Measurements from ENCODE around the gene NUDT22.

- no peak for TF ChIP-seq CTCF (IDR thresholded peaks at IDR 0.05)
- TF ChIP-seq POLR2A (IDR thresholded peaks at IDR 0.05): no peak
- no peak for TF ChIP-seq POLR2AphosphoS5 (IDR thresholded peaks at IDR 0.05)
Observed at GRCh38 chr11:64232967-64233315, 6.9 kb downstream of the NUDT22 start.

Measured in gastroesophageal sphincter (tissue), 3 donors.